Fibroblast of the aortic adventitia (primary cell): Measurements from ENCODE around the gene TMEM11. TPM values are rescaled to one million over a fixed set of nuclear protein-coding genes. Genes with fewer than 3 reads are reported as not detected.

Experiments
- DNase-seq: peaks from one replicate; pipeline ENCODE4 v3.0.0-alpha.2; 2010; ENCODE audit warnings: low read depth
- H3K4me3 ChIP-seq: 2 replicates; pipeline ENCODE4 v1.5.1; 2011; ENCODE audit warnings: low read depth, mild to moderate bottlenecking, control low read depth, low read length, moderate library complexity
- CTCF ChIP-seq: IDR thresholded peaks from 2 replicates; pipeline ENCODE4 v1.5.1; 2011; ENCODE audit warnings: mild to moderate bottlenecking, low read length, control low read depth, inconsistent platforms; ENCODE audit not compliant: insufficient read depth
- total RNA-seq: library from RNA; depleted of rRNA; stranded (reverse); fragments of >200 nt; gene quantifications from 2 replicates; pipeline ENCODE4 v1.2.3, GENCODE V29; 2012; ENCODE audit warnings: low replicate concordance

The TMEM11 gene
- total RNA-seq, 1 donor = 17.5 TPM

- no peak for TF ChIP-seq CTCF
- H3K4me3 ChIP-seq = no peak overlapping the region
- DNase-seq = peak; percentile 17
Measured at GRCh38 chr17:21165922-21166594, 47.9 kb downstream of the TMEM11 start.

- peak; percentile 41 for DNase-seq
Measured at GRCh38 chr17:21164620-21165019, 49.3 kb downstream of the TMEM11 start.

GRCh38 chr17:21164216-21164615 lies 49.7 kb downstream of the TMEM11 start:
- peak; percentile 44 for DNase-seq
- peak; percentile 29 for TF ChIP-seq CTCF
- no peak overlapping the region for H3K4me3 ChIP-seq

More at GRCh38 chr17:21164620-21165019, 49.3 kb downstream of the TMEM11 start:
- H3K4me3 ChIP-seq = no peak overlapping the region
- no peak for TF ChIP-seq CTCF

- no peak for TF ChIP-seq CTCF
- no peak overlapping the region for H3K4me3 ChIP-seq
- peak; percentile 12 for DNase-seq
Measured at GRCh38 chr17:21163101-21163500, 50.9 kb downstream of the TMEM11 start.

- DNase-seq = no peak
- TF ChIP-seq CTCF = no peak
- H3K4me3 ChIP-seq = peak overlapping the region; percentile 11
Measured at GRCh38 chr17:21162394-21162775, 51.6 kb downstream of the TMEM11 start.

- DNase-seq = peak; percentile 95
- no peak for TF ChIP-seq CTCF
- H3K4me3 ChIP-seq = peak overlapping the region; percentile 7
Measured at GRCh38 chr17:21161498-21162393, 52.2 kb downstream of the TMEM11 start.
